GM18909 (cell line): ENCODE results near the gene VAV2.
"Not testable (repeated sequence)": the region's sequence is repeated elsewhere in the genome, so short reads cannot be mapped to it uniquely, and the experiment has no call there.

Experiments used
- ATAC-seq: cut with Tn5 transposase; IDR thresholded peaks from one replicate; pipeline ENCODE4 v1.9.1; 2021; ENCODE audit warnings: mild to moderate bottlenecking; ENCODE audit not compliant: unreplicated experiment, poor library complexity

The VAV2 gene

GRCh38 chr9:133971121-133971951 is 20.8 kb downstream of the VAV2 start:
- ATAC-seq: no peak

- no peak for ATAC-seq
Observed at GRCh38 chr9:133970581-133971058, 21.5 kb downstream of the VAV2 start.

- ATAC-seq: no peak
Observed at GRCh38 chr9:133969681-133970580, 22.2 kb downstream of the VAV2 start.

- no peak for ATAC-seq
Observed at GRCh38 chr9:133968966-133969617, 23.0 kb downstream of the VAV2 start.

- ATAC-seq: no peak
Observed at GRCh38 chr9:133968428-133968827, 23.7 kb downstream of the VAV2 start.

GRCh38 chr9:133967024-133967741 is 24.9 kb downstream of the VAV2 start:
- ATAC-seq: no peak

- ATAC-seq: no peak
Observed at GRCh38 chr9:133964463-133964862, 27.7 kb downstream of the VAV2 start.

GRCh38 chr9:133963166-133963565 is 29.0 kb downstream of the VAV2 start:
- no peak for ATAC-seq

GRCh38 chr9:133962341-133962740 is 29.8 kb downstream of the VAV2 start:
- ATAC-seq: no peak

- ATAC-seq: no peak
Observed at GRCh38 chr9:133961226-133962165, 30.6 kb downstream of the VAV2 start.

GRCh38 chr9:133960568-133961129 is 31.5 kb downstream of the VAV2 start:
- ATAC-seq: no peak

- ATAC-seq: no peak
Observed at GRCh38 chr9:133959966-133960567, 32.1 kb downstream of the VAV2 start.

- no peak for ATAC-seq
Observed at GRCh38 chr9:133959171-133959570, 33.0 kb downstream of the VAV2 start.

- ATAC-seq: no peak
Observed at GRCh38 chr9:133958756-133959155, 33.4 kb downstream of the VAV2 start.

GRCh38 chr9:133957772-133958171 is 34.4 kb downstream of the VAV2 start:
- not testable (repeated sequence) for ATAC-seq

GRCh38 chr9:133957328-133957727 is 34.8 kb downstream of the VAV2 start:
- ATAC-seq: no peak

- no peak for ATAC-seq
Observed at GRCh38 chr9:133956520-133957076, 35.5 kb downstream of the VAV2 start.
